ENCODE results near the gene MINDY3.
"Not testable (repeated sequence)": the region's sequence is repeated elsewhere in the genome, so short reads cannot be mapped to it uniquely, and the experiment has no call there.

The MINDY3 gene

DNA sequence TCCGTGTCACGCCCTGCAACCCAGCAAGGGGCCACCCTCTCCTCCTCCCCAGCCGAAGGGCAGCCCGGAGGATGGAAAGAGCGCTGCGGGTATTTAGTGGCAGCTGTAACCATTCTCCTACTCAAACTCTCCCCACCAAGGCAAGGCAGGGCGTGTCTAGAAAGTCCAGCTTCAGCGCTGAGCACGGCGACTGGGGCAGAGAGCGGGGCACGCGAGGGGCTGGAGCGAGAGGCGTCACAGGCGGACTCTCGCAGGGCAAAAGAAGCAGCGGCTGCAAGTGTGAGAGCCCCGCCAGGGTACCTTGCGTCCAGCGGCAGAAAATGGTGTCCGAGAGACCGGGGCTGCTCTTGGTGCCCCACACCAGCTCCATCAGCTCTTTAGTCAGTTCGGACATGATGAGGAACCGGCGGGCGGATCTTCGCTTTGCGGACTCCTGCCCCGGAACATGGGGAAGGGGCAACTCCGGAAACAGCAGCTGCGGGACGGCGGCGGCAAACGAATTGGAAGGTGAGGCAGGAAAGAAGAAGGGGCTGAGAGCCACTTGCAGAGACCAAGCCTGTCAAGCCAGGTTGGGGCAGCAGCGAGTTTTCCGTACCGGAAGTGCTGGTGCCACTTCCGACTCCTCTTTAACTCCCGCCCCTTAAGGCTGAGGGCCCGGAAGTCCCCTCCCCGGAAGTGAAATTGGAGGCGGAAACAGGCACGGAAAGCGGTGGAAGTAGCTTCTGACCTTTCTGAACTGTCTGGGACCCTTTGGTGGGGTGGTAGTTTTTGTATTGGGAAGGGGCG lies at the start of gene MINDY3:
Gene MINDY3 (minus strand): TSS at position 602 of the 786 bp plus-strand sequence. CDS start 208 bp downstream, at position 394.
- DNase-seq = peak; percentile 94

DNA sequence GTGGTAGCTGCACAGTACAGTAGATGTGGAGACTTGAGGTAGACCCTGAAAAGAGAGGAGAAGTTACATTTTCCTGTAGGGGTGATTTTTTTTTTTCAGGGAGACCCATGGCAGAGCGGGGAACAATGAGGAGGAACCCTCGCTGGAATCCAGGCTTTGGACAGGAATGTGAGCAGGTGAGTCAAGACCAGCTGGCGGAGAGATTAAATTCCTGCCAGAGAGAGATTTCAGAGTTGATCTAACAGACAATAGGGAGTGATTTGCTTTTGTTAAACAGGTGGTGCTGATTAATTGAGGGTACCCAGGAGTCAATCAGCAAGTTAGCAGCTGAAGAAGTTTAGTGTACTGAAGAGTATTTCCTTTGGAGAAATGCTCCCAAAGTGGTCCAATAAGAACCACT lies 41.6 kb upstream of the MINDY3 start:
- no peak for DNase-seq

DNA sequence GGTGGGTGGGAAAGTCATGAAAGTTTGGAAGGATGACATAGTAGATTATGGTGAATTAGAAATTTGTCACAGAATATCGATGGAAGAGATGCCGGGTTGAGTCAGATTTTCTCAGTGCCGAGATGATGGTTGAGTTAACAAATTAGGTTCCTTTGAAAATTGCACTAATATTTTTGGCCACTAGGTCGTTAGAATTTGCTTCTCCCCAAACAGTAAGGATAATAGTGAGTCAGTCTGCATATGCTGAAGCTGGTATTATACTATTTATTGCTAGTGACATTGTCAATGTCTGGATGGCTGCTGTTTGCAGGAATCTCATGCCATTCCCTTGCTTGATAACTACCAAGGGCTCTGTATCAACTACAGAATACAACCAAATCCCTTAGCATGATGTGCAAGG lies 37.7 kb upstream of the MINDY3 start:
- peak; percentile 36 for DNase-seq

DNA sequence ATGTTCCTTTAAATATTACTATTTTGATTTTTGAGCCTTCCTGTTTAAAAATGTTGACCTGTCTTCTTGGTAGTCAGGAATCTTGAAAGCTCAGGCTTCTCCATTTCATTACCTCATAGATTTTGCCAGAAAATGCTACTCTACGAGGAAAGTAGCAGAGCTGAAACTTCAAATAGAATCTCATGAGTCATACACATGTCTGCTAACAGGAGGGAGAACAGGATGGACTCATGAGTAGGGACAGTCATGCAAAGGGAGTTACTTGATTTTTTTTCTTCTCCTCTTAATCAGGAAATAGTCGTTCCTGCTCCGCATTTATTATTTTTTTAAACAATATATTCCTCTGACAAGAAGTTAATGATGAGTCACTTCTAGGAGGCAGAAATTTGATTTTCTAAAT lies 37.0 kb upstream of the MINDY3 start:
- no peak for DNase-seq

DNA sequence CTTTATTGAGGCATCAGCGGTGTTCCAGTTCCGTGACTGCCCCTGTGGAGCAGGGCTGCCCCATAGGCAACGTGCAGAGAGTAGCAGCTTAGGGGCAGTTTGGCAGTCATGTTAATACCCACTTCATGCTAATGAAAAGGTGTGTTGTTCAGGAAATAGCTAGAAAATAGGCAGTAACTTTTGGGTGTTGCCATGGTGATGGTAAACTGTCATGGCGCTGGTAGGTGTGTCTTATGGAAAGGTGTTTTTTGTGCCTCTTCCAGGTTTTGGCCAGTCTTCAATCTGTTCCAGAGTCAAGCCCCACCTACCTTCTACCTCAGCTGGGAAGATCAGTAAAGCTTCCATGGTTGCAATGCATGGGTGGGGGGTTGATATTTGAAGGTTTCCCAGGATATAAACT lies 36.3 kb upstream of the MINDY3 start:
- no peak for DNase-seq

DNA sequence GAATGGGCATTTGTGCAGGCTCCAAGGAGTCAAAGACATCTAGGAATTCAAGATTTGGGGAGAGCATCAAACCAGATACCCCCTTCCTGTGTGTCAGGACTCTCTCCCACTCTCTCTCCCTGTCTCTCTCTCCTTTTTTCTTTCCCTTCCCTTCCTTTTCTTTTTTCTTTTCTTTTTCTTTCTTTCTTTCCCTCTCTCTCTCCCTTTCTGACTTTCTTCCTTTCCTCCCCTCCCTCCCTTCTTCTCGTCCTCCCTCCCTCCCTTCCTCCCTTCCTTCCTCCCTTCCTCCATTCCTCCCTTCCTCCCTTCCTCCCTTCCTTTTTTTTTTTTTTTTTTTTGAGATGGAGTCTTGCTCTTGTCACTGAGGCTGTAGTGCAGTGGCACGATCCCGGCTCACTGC lies 24.1 kb upstream of the MINDY3 start:
- no peak for DNase-seq

DNA sequence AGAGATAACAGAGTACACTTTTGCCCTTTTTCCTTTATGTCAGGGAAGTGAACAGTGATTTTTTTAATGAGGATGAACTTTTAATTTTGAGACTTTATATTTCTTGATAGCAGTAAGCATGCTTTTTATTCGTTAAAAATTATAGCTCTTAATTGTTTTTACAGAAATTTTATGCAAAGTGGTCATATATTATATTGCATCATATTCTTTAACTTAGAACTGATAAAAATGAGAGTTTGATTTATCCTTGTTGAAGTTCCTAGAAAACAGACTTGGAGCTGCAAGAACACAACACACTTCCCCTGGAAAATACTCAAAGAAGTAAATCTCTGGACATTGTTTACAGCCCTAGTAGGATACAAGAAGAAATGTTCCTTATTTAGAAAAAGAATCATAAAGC lies 21.2 kb upstream of the MINDY3 start:
- DNase-seq = no peak

DNA sequence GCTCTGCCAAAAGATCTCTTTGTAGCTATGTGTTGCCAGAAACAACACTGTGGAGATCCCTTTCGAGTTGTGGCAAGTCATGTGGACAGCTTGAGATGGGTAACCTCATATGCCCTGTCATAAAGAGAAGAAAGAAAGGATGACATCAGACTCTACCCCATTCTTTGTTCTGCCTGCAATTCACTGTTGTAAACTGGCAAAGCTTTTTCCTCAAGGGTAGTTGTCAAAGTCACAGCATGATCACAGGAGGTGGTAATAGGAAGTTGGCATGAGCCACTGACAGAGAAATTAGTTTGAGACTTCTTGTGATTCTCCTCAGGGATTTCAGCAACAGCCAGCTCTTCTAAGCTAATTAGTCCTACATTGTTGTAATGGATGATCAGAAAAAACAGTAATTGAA lies 19.4 kb upstream of the MINDY3 start:
- DNase-seq = peak; percentile 20

DNA sequence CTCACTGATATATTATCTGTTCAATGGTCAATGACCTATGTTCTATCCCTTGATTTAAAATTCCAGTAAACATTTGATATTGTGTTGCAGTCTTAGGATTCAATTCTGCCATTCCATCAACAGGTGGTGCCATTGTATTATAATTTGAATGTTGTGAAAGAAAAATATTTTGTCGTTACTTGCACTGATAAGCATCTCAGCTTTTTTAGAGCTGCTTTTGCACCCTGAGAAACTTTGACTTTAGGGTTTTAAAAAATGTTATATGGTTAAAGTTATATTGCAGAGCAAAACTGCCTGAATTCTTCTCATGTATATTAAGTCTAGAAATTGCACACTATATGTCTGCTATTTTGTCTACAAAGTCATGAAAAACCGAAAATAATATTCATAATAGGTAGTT lies 18.8 kb upstream of the MINDY3 start:
- DNase-seq = peak; percentile 76

DNA sequence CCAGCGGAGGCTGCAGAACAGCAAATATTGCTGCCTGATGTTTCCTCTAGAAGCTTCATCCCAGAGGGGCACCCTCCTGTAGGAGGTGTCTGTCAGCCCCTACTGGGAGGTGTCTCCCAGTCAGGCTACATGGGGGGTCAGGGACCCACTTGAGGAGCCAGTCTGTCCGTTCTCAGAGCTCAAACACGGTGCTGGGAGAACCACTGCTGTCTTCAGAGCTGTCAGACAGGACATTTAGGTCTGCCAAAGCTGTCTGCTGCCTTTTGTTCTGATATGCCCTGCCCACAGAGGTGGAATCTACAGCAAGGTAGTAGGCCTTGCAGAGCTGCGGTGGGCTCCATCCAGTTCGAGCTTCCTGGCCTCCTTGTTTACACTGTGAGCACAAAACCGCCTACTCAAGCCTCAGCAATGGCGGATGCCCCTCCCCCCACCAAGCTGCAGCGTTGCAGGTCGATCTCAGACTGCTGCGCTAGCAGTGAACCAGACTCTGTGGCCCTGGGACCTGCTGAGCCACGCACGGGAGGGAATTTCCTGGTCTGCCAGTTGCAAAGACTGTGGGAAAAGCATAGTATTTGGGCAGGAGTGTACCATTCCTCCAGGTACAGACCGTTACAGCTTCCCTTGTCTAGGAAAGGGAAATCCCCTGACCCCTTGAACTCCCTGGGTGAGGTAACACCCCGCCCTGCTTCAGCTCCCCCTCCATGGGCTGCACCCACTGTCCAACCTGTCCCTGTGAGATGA lies 17.7 kb upstream of the MINDY3 start:
- DNase-seq = no peak

DNA sequence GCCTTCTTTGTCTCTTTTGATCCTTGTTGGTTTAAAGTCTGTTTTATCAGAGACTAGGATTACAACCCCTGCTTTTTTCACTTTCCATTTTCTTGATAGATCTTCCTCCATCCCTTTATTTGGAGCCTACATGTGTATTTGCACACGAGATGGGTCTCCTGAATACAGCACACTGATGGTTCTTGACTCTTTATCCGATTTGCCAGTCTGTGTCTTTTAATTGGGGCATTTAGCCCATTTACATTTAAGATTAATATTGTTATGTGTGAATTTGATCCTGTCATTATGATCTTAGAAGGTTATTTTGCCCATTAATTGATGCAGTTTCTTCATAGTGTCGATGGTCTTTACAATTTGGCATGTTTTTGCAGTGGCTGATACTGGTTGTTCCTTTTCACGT lies 16.0 kb upstream of the MINDY3 start:
- DNase-seq = not testable (repeated sequence)

DNA sequence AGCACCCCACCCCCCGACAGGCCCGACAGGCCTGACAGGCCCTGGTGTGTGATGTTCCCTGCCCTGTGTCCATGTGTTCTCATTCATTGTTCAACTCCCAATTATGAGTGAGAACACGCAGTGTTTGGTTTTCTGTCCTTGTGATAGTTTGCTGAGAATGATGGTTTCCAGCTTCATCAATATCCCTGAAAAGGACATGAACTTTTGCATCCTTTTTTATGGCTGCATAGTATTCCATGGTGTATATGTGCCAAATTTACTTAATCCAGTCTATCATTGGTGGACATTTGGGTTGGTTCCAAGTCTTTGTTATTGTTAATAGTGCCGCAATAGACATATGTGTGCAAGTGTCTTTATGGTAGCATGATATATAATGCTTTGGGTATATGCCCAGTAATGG lies 12.3 kb upstream of the MINDY3 start:
- DNase-seq = not testable (repeated sequence)

DNA sequence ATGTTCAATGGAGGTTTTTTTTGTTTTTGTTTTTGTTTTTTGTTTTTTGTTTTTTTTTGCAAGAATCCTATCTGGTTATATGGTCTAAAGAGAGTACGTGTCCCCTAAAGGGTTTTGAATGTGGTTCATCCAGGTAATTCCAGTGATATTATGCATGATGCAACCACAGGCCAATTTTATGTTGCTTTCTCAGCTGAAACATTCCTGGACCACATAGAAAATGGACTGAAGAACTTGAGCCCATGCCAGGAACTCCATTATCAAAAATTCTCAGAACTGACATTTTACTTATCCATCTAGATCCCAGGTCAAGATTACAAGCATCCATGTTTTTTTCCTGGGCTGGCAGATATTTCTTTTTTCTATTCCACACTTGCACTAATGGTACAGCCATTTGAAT lies 11.5 kb upstream of the MINDY3 start:
- no peak for DNase-seq

DNA sequence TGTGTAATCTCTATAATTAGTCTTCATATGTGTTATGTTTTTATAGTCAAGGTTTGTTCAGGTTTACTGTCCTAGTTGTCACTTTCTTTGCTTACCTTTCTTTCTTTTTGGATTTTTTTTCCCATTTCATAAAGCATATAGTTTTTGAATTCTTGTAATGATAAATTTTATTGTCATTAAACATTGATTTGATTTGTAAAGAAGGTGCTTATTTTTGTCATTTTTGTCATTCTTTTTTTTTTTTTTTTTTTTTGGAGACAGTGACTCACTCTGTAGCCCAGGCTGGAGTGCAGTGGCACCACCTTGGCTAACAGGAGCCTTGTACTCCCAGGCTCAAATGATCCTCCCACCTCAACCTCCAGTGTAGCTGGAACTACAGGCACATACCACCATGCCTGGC lies 9.6 kb upstream of the MINDY3 start:
- no peak for DNase-seq

DNA sequence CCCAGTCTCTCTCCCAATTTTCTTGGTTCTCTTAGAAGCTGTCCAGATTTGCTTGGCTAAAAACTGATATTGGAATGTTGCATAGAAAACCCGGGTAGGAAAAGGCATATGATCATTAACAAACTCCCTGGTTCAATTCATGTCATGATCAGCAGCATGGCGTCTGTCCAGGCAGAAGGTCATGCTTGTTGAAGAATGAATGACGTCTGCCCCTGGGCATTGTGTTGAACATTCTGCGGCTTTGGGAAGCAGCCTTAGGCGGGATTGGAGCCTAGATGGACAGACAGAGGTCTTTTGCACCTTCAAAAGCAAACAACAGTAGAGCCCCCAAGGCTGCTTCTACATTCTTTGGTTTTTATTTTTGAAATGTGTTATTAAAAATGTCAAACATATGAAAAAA lies 7.7 kb upstream of the MINDY3 start:
- no peak for DNase-seq

DNA sequence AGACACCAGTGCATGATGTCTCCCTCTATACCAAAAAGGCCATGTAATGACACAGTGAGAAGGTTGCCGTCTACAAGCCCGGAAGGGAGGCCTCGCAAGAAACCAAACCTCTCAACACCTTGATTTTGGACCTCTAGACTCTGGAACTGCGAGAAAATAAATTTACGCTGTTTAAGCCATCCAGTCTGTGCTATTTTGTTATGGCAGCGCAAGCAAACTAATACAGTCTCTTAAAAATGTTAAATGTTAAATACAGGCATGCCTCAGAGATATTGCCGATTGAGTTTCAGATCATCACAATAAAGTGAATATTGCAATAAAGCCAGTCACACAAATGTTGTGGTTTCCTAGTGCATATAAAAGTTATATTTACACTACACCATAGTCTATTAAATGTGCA lies 5.0 kb upstream of the MINDY3 start:
- DNase-seq = no peak

DNA sequence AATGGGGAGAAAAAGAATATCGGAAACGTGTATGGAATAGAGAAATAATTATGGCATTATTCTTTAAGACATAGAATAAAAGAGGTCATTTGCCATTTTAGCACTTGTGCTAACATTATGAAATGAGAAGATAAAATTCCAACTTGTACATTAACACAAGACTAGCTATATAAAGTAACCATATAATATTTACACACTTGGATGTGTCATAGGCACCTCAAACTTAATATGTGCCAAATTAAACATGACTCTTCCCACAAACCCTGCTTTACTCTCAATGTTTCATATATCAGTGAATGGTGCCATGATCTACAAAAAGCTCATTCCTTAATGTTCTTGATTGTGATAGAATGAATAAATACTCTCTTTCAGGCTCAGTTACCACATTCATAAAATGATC lies 4.1 kb upstream of the MINDY3 start:
- DNase-seq = no peak

DNA sequence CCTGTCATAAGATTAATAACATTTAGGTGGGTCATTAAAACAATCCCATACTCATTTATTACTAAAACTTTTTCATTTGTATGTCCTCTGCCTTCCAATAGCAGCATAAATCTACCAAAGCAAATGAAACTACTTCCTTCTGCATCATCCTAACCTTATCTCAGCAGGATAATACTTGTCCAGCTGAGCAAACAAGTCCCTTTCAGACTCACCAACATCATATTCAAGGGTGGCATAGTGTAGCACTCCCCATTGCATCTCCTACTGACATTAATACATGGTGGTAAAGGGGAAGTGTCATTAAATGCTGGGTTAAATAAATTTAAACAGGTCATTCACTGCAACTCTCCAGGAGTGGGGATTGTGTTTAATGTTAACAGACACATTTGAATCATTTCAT lies 3.4 kb upstream of the MINDY3 start:
- no peak for DNase-seq

DNA sequence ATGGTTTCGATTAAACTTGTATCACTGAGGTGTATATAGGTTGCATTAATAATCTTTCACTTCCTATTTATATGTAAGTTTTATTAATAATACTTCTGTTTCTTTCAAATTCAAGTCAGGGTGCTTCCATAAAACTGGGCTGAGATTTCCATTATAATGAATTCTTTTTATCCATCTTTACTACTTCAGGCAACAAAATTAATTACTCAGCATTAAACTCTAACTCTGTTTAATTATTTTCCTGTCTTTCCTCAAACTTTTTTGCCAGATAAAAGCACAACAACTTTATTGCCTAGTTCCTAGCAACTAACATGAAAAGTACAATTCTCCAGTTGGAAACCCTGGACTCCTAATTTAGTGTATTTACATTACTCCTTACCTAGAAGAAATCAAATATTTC lies 3.0 kb upstream of the MINDY3 start:
- DNase-seq = no peak

DNA sequence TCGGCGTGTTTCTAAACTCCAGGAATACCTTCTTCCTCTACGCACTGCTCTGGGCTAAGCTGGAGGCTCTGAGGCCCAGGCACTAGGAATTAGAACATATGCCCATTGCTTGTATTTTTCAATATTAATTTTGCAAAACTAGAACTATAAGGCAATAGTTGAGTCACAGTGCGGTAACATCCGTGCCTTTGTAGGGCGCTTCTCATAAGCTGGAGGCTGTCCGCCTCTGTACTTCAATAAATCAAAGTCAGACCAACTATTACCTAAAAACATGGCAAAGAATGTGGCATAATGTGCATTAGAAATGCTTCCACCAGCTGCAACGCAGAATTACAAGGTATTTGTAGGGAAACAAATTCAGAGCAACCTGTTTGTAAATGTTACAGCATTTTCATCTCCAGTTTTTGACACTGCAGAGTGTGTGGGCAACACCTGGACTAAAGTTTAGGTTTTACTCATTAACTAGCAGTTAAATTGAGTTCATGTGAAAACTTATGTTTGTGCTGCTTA lies 440 bp upstream of the MINDY3 start:
- no peak for DNase-seq

DNA sequence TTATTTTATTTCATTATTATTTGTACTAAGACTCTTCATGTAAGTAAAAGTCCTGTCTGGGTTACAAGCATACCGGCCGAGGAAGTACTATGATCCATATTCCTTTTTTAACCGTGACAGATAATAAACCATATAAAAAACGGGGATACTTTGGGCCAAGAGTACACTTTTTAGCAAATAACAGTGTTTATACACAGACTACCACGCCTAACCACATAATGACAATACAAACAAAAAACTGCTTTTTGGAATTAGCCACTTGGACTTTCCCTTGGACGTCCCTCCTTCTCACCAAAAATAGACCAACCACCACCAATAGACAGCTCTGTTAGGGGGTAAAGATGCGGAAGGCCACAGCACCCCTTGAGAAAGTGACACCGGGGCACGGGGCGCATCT lies 800 bp downstream of the MINDY3 start:
- no peak for DNase-seq

DNA sequence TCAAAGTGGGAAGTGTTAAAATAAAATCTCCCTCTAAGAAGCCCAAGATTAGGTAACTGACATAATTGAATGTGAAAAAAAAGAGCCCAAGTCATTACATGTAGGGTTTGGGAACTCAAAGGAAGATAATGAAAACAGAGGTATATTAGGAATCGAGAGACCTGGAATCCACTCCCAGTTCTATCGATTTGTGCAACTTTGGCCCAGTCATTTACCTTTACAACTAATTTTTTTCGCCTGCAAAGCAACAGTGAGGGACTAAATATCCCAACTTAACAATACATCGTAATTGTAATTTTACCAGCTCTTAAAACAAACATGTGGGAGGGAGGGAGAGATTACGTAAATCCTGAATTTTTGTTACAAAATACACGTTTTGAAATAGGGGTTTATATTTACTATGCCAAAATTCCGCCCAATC lies 1.4 kb downstream of the MINDY3 start:
- DNase-seq = no peak

DNA sequence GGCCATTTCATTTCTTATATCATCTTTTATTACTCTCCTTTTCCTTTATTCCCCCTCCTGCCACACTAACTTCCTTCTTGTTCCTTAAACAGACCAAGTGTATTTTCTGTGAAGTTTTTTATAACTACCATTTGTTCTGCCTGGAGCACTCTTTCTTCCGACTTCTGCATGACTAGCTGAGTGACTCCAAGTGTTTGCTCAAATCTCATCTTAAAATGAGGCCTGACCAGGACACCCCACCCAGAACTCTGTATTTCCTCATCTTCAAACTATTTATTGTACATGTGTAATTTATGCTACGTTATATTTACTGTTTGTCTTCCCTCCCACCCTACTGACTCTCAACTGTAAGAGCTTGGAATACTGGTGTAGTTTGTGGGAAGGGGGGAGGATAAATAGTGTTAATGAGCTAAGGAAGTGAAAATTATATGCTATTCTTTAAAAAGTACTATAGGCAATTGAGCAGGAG lies 3.2 kb downstream of the MINDY3 start:
- no peak for DNase-seq

DNA sequence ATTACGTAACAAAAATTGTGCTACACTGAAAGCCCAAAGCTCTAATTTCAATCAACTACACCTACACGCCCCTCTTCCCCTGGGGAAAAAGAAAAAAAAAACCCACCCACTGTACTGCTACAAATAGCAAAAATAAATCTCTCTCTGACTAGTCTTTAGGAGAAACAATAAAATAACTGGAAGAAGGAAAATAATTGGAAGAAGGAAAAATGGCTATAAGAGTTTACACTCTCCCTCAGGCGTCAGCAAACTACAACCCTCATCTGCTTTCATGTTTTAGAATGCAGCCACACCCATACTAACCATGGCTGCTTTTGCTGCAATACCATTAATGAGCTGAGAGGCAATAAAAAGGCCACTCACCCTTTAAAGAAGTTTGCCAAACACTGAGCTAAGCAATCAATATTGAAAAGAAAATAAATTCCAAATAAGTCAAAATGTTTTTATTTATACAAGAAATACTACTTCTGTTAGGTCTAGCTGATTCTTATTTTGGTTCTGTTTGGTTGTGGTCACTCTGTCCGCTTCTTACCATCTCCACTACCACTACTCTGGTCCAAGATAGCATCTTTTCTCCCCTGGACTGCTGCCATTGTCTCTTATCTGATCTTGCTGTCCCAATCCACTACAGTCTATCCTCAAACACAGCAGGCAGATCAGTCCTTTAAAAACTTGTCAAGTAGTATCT lies 3.8 kb downstream of the MINDY3 start:
- peak; percentile 64 for DNase-seq

Data from hematopoietic multipotent progenitor cell treated with erythropoietin and hydrocortisone succinate and interleukin-3 and kit ligand, for 4 days (in vitro differentiated cells).